Lower leg skin (tissue), 3 donors: ENCODE data around the gene TRAPPC6A.

Source experiments
- CTCF ChIP-seq, 3 donors: fragments of 450-650 bp; IDR thresholded peaks; one replicate each; pipeline ENCODE4 v1.5.1; 2016; ENCODE audit warnings: antibody characterized with exemption in 3 of 3, mild to moderate bottlenecking in 3 of 3, moderate library complexity in 2 of 3
- POLR2A ChIP-seq, 2 donors: fragments of 450-650 bp; IDR thresholded peaks; one replicate each; pipeline ENCODE4 v1.6.1; 2016 to 2017; ENCODE audit warnings: antibody characterized with exemption in 2 of 2, mild to moderate bottlenecking in 1 of 2, moderate library complexity in 1 of 2

- TF ChIP-seq CTCF (IDR thresholded peaks at IDR 0.05) (no peak), POLR2A (IDR thresholded peaks at IDR 0.05) (no peak)
Measured at GRCh38 chr19:45149129-45149528, 28.9 kb downstream of the TRAPPC6A start.
